HepG2 (cell line): ENCODE measurements around the gene AKR7A2. TPM values are rescaled to one million over a fixed set of nuclear protein-coding genes. Genes with fewer than 3 reads are reported as not detected.

ENCODE experiments used
- GZF1 ChIP-seq: sonication (generic); formaldehyde crosslinking; IDR thresholded peaks from 2 replicates; pipeline ENCODE4 v1.5.1; 2020; ENCODE audit warnings: mild to moderate bottlenecking, missing genetic modification reagents
- HOXA9 ChIP-seq: sonication (generic); formaldehyde crosslinking; IDR thresholded peaks from 2 replicates; pipeline ENCODE4 v1.8.1; 2022; ENCODE audit warnings: missing genetic modification reagents, mild to moderate bottlenecking, moderate library complexity, borderline replicate concordance
- IRX3 ChIP-seq: sonication (generic); formaldehyde crosslinking; IDR thresholded peaks from 2 replicates; pipeline ENCODE4 v1.8.1; 2023; ENCODE audit warnings: mild to moderate bottlenecking, low read depth, missing genetic modification reagents, borderline replicate concordance
- ISL2 ChIP-seq: sonication (generic); formaldehyde crosslinking; IDR thresholded peaks from 2 replicates; pipeline ENCODE4 v1.5.0; 2020; ENCODE audit warnings: missing genetic modification reagents
- MED1 ChIP-seq: sonication (generic); formaldehyde crosslinking; IDR thresholded peaks from 2 replicates; pipeline ENCODE4 v1.4.0; 2020; ENCODE audit warnings: missing genetic modification reagents
- NR0B2 ChIP-seq: sonication (generic); formaldehyde crosslinking; IDR thresholded peaks from 2 replicates; pipeline ENCODE4 v1.4.0; 2020; ENCODE audit warnings: mild to moderate bottlenecking, missing genetic modification reagents
- NR2C2 ChIP-seq: sonication (generic); formaldehyde crosslinking; IDR thresholded peaks from 2 replicates; pipeline ENCODE4 v1.4.0; 2020; ENCODE audit warnings: missing genetic modification reagents, mild to moderate bottlenecking, moderate library complexity, borderline replicate concordance
- PCBP1 ChIP-seq: fragments of 200-400 bp; formaldehyde crosslinking; IDR thresholded peaks from 2 replicates; pipeline ENCODE4 v1.6.1; 2017; ENCODE audit warnings: mild to moderate bottlenecking, low read depth, low read length, borderline replicate concordance
- RAD51 ChIP-seq: fragments of 450-650 bp; IDR thresholded peaks from 2 replicates; pipeline ENCODE4 v1.6.1; 2016; ENCODE audit warnings: borderline replicate concordance
- ZNF335 ChIP-seq: sonication (generic); formaldehyde crosslinking; IDR thresholded peaks from 2 replicates; pipeline ENCODE4 v1.4.0; 2020; ENCODE audit warnings: missing genetic modification reagents
- ZNF720 ChIP-seq: sonication (generic); formaldehyde crosslinking; IDR thresholded peaks from 2 replicates; pipeline ENCODE4 v1.4.0; 2020; ENCODE audit warnings: missing genetic modification reagents
- ZNF800 ChIP-seq: sonication (generic); formaldehyde crosslinking; IDR thresholded peaks from 2 replicates; pipeline ENCODE4 v1.4.0; 2020; ENCODE audit warnings: missing genetic modification reagents
- polyA plus RNA-seq, 8 experiments: library from polyadenylated mRNA; depleted of rRNA in 3 of 8; stranded (reverse) in 7 of 8; unstranded in 1 of 8; fragments of >200 nt; fragmentation: Illumina TruSeq in 4 of 8; extraction: Trizol in 4 of 8; gene quantifications; 2 replicates each; pipeline versions ENCODE4 v1.2.1 to v1.2.3, GENCODE V29; 2011 to 2016; ENCODE audit warnings: low read depth in 4 of 8, missing spikeins in 1 of 8, mixed read lengths in 1 of 8; ENCODE audit not compliant: insufficient read depth in 1 of 8
- total RNA-seq, 5 experiments: library from RNA; depleted of rRNA; stranded (reverse); fragments of >200 nt; fragmentation: Illumina TruSeq; extraction: Trizol; gene quantifications; 2 replicates each; pipeline ENCODE4 v1.2.3, GENCODE V29; 2016; ENCODE audit warnings: low read depth in 1 of 5
- TF ChIP-seq, protein P1 (sequence below): sonication (generic); formaldehyde crosslinking; IDR thresholded peaks from 2 replicates; pipeline ENCODE4 v1.5.0; 2020; ENCODE audit warnings: missing genetic modification reagents, mild to moderate bottlenecking, borderline replicate concordance
- TF ChIP-seq, protein P2 (sequence below): sonication (generic); formaldehyde crosslinking; IDR thresholded peaks from 2 replicates; pipeline ENCODE4 v1.8.0; 2022; ENCODE audit warnings: mild to moderate bottlenecking, missing genetic modification reagents; ENCODE audit not compliant: insufficient replicate concordance
- TF ChIP-seq, protein P3 (sequence below): sonication (generic); formaldehyde crosslinking; IDR thresholded peaks from 2 replicates; pipeline ENCODE4 v1.4.0; 2020; ENCODE audit warnings: missing genetic modification reagents
- TF ChIP-seq, protein P4 (sequence below), 2 experiments: sonication (generic) in 1 of 2; formaldehyde crosslinking in 1 of 2; IDR thresholded peaks; 2 replicates each; pipeline versions ENCODE4 v1.4.0 to v1.6.1; 2018 to 2020; ENCODE audit warnings: missing genetic modification reagents in 2 of 2, borderline replicate concordance in 1 of 2, low read depth in 1 of 2, mild to moderate bottlenecking in 1 of 2, missing biosample characterization in 1 of 2

The AKR7A2 gene
- total and polyA plus RNA-seq, 2 of the 13 experiments (the other 11 are each of a cell fraction or from before 2014, with no cell fraction given), result 45.2 to 75.6 TPM

GRCh38 chr1:19311931-19312781, at the start of gene AKR7A2, which contains the start of gene SLC66A1 (continued):
- TF ChIP-seq GZF1 (CRISPR knock-in tag), result 0 out of 2 replicates have a peak, but pooled peaks have one; percentile 72
- peak; percentile 66 for TF ChIP-seq IRX3 (CRISPR knock-in tag)
- TF ChIP-seq ZNF335 (CRISPR knock-in tag), result no peak
- TF ChIP-seq ZNF800 (CRISPR knock-in tag), result peak; percentile 72; the same call in 1 of the 2 replicates
- TF ChIP-seq, protein P1, sequence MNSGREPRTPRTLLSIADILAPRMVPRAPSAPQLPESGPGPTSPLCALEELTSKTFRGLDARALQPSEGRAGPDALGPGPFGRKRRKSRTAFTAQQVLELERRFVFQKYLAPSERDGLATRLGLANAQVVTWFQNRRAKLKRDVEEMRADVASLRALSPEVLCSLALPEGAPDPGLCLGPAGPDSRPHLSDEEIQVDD, result no peak
- TF ChIP-seq ZNF720 (CRISPR knock-in tag), result no peak
- no peak for TF ChIP-seq RAD51
- 0 out of 2 replicates have a peak, but pooled peaks have one; percentile 19 for TF ChIP-seq MED1 (CRISPR knock-in tag)
- peak; percentile 69; the same call in 1 of the 2 replicates for TF ChIP-seq NR0B2 (CRISPR knock-in tag)
- TF ChIP-seq, protein P2, sequence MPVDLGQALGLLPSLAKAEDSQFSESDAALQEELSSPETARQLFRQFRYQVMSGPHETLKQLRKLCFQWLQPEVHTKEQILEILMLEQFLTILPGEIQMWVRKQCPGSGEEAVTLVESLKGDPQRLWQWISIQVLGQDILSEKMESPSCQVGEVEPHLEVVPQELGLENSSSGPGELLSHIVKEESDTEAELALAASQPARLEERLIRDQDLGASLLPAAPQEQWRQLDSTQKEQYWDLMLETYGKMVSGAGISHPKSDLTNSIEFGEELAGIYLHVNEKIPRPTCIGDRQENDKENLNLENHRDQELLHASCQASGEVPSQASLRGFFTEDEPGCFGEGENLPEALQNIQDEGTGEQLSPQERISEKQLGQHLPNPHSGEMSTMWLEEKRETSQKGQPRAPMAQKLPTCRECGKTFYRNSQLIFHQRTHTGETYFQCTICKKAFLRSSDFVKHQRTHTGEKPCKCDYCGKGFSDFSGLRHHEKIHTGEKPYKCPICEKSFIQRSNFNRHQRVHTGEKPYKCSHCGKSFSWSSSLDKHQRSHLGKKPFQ (CRISPR knock-in tag), result peak; percentile 60
- TF ChIP-seq, protein P3, sequence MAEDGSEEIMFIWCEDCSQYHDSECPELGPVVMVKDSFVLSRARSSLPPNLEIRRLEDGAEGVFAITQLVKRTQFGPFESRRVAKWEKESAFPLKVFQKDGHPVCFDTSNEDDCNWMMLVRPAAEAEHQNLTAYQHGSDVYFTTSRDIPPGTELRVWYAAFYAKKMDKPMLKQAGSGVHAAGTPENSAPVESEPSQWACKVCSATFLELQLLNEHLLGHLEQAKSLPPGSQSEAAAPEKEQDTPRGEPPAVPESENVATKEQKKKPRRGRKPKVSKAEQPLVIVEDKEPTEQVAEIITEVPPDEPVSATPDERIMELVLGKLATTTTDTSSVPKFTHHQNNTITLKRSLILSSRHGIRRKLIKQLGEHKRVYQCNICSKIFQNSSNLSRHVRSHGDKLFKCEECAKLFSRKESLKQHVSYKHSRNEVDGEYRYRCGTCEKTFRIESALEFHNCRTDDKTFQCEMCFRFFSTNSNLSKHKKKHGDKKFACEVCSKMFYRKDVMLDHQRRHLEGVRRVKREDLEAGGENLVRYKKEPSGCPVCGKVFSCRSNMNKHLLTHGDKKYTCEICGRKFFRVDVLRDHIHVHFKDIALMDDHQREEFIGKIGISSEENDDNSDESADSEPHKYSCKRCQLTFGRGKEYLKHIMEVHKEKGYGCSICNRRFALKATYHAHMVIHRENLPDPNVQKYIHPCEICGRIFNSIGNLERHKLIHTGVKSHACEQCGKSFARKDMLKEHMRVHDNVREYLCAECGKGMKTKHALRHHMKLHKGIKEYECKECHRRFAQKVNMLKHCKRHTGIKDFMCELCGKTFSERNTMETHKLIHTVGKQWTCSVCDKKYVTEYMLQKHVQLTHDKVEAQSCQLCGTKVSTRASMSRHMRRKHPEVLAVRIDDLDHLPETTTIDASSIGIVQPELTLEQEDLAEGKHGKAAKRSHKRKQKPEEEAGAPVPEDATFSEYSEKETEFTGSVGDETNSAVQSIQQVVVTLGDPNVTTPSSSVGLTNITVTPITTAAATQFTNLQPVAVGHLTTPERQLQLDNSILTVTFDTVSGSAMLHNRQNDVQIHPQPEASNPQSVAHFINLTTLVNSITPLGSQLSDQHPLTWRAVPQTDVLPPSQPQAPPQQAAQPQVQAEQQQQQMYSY (CRISPR knock-in tag), result no peak
- 0 out of 2 replicates have a peak, but pooled peaks have one; percentile 67 for TF ChIP-seq HOXA9 (CRISPR knock-in tag)
- TF ChIP-seq ISL2 (CRISPR knock-in tag), result no peak; the same call in 1 of the 2 replicates
- TF ChIP-seq, protein P4, sequence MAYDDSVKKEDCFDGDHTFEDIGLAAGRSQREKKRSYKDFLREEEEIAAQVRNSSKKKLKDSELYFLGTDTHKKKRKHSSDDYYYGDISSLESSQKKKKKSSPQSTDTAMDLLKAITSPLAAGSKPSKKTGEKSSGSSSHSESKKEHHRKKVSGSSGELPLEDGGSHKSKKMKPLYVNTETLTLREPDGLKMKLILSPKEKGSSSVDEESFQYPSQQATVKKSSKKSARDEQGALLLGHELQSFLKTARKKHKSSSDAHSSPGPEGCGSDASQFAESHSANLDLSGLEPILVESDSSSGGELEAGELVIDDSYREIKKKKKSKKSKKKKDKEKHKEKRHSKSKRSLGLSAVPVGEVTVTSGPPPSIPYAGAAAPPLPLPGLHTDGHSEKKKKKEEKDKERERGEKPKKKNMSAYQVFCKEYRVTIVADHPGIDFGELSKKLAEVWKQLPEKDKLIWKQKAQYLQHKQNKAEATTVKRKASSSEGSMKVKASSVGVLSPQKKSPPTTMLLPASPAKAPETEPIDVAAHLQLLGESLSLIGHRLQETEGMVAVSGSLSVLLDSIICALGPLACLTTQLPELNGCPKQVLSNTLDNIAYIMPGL (CRISPR knock-in tag; IDR thresholded peaks at IDR 0.05; ENCODE audit: borderline replicate concordance in 1 of 2, low read depth in 1 of 2), result peak; percentile 51 to 66; a peak in 3 of 4 replicates
- TF ChIP-seq NR2C2 (CRISPR knock-in tag), result peak; percentile 79
- no peak for TF ChIP-seq PCBP1
